Diencephalon (tissue), 1 donor: ENCODE data around the gene CDCA8. TPM values are rescaled to one million over a fixed set of nuclear protein-coding genes. Genes with fewer than 3 reads are reported as not detected.

Experiments
- small RNA-seq: library from RNA; depleted of rRNA; stranded (forward); fragments of <200 nt; gene quantifications from one replicate; pipeline ENCODE3, GENCODE V24; 2014
- total RNA-seq: library from RNA; depleted of rRNA; stranded (reverse); fragments of >200 nt; gene quantifications from one replicate; pipeline ENCODE4 v1.2.3, GENCODE V29; 2014

The CDCA8 gene
- total RNA-seq, result 2.1 TPM

DNA sequence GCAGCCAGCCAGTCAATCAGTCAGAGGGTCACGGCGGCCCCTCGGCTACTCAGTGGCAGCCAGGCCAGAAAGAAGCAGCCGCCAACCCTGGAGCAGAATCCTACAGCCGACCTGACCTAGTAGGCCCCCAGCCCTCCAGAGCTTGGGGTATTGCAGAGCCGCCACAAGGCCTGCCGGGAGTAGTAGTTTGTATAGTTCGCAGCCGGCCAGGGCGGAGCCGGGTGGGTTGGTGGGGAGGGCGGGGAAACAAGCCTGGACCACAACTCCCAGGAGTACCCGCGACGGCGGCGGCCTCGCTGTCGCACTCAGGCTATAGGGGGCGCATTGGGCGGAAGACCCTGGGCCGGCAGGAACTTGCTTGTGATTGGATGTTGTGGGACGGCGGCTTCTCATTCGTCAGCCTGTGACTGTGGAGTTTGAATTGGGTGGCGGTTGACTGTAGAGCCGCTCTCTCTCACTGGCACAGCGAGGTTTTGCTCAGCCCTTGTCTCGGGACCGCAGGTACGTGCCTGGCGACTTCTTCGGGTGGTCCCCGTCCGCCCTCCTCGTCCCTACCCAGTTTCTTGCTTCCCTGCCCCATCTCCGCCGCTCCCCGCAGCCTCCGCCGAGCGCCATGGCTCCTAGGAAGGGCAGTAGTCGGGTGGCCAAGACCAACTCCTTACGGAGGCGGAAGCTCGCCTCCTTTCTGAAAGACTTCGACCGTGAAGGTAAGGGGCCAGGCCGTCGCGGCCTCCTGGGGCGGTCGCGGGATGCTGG is at the start of gene CDCA8:
CDCA8 (plus strand) TSS at position 439 of the 756 bp plus-strand sequence; CDS start at position 614, 175 bp downstream.

Small RNA genes within 50 kb of the gene (small RNA-seq; reads per million reads assigned to genes)
- gene RF00019, result not detected

Other genes with a start within 250 kb of the CDCA8 start
- 0.46 TPM for gene ZC3H12A, start 217.9 kb upstream of the CDCA8 start, total RNA-seq
- 138 TPM for gene MEAF6, start 177.8 kb upstream of the CDCA8 start, total RNA-seq
- gene SNIP1, start 138.2 kb upstream of the CDCA8 start, total RNA-seq, result 16.6 TPM
- 10.6 TPM for gene DNALI1, start 135.6 kb upstream of the CDCA8 start, total RNA-seq
- 46.1 TPM for gene GNL2, start 96.6 kb upstream of the CDCA8 start, total RNA-seq
- gene RSPO1, start 57.6 kb upstream of the CDCA8 start, total RNA-seq, result not detected
- gene EPHA10, start 72.6 kb downstream of the CDCA8 start, total RNA-seq, result 21.0 TPM
- gene MANEAL, start 101.3 kb downstream of the CDCA8 start, total RNA-seq, result 41.5 TPM
- 25.1 TPM for gene C1orf122, start 115.3 kb downstream of the CDCA8 start, total RNA-seq
- 9.7 TPM for gene YRDC, start 115.7 kb downstream of the CDCA8 start, total RNA-seq
- 4.2 TPM for gene MTF1, start 167.1 kb downstream of the CDCA8 start, total RNA-seq